ENCODE results near the gene BTBD1. TPM values are rescaled to one million over a fixed set of nuclear protein-coding genes. Genes with fewer than 3 reads are reported as not detected.

The BTBD1 gene
- polyA plus RNA-seq, 1 experiment: 113 TPM

DNA sequence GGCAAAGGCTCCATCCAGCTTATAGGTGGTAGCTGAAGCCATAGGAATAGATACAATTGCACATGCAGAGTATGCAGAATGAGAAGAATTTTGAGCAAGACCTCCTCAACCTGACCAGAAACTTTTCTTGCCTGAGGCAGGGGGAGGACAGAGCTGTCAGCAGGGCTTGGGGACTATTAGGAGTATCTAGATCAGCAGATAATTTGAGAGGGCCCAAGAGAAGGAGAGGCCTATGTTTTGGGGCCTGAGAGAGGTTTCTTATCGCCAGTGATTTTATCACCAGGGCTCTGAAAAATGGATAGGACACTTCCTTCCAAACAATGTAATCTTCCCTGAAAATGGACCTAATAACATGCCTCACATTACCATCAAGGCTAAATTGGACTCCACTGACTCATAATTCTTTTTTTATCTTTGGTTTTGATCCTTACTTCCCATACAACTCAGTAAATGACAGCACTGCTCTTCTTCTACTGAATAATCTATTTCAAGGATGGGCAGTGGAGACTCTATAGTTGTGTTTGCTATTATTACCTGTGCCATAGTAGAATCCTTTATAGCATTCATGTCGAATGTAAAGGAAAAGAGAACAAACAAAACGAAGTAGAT lies 96.9 kb downstream of the BTBD1 start:
- ChIA-PET POLR2A (no interaction called here), CTCF (no interaction called here)
- Histone ChIP-seq H3K27ac (ENCODE audit: low read depth, low read length) (no peak overlapping the region), H3K4me3 (ENCODE audit: low read depth, low read length) (no peak overlapping the region), H3K27me3 (ENCODE audit: control insufficient read depth, insufficient read depth, low read length) (no peaks in the 10 kb centered on the region), H3K9me3 (ENCODE audit: control insufficient read depth, insufficient read depth, low read length) (no peaks in the 10 kb centered on the region)
- TF ChIP-seq, protein P1, sequence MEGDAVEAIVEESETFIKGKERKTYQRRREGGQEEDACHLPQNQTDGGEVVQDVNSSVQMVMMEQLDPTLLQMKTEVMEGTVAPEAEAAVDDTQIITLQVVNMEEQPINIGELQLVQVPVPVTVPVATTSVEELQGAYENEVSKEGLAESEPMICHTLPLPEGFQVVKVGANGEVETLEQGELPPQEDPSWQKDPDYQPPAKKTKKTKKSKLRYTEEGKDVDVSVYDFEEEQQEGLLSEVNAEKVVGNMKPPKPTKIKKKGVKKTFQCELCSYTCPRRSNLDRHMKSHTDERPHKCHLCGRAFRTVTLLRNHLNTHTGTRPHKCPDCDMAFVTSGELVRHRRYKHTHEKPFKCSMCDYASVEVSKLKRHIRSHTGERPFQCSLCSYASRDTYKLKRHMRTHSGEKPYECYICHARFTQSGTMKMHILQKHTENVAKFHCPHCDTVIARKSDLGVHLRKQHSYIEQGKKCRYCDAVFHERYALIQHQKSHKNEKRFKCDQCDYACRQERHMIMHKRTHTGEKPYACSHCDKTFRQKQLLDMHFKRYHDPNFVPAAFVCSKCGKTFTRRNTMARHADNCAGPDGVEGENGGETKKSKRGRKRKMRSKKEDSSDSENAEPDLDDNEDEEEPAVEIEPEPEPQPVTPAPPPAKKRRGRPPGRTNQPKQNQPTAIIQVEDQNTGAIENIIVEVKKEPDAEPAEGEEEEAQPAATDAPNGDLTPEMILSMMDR (IDR thresholded peaks at IDR 0.05; ENCODE audit: low read depth, low read length): no peak
- no peak for DNase-seq (ENCODE audit: low read depth, low spot score)

DNA sequence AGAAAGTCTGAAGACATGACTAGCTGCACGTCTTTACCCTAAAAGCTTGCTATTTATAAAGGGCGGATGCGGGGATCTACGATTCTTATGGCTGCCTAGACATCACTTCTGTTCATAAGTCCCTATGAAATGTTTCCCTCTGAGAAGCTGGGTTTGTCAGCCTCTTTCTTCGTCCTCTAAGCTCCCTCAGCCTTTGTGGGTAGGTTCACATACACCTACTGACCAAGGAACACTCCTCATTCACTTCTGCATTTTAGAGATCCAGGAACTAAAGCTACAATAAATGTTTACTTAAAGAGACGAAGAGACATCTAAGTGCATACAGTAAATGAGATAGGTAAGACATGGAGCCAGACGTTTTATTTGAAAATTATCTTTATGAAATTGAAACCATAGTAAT lies 97.7 kb downstream of the BTBD1 start:
- CTCF ChIA-PET: no interaction called here
- DNase-seq (ENCODE audit: low read depth, low spot score): no peak
- Histone ChIP-seq H3K27ac (ENCODE audit: low read depth, low read length) (no peak overlapping the region), H3K4me3 (ENCODE audit: low read depth, low read length) (no peak overlapping the region), H3K27me3 (ENCODE audit: control insufficient read depth, insufficient read depth, low read length) (no peaks in the 10 kb centered on the region), H3K9me3 (ENCODE audit: control insufficient read depth, insufficient read depth, low read length) (no peaks in the 10 kb centered on the region)
- TF ChIP-seq, protein P1 (IDR thresholded peaks at IDR 0.05; ENCODE audit: low read depth, low read length): no peak
- POLR2A ChIA-PET: no interaction called here

DNA sequence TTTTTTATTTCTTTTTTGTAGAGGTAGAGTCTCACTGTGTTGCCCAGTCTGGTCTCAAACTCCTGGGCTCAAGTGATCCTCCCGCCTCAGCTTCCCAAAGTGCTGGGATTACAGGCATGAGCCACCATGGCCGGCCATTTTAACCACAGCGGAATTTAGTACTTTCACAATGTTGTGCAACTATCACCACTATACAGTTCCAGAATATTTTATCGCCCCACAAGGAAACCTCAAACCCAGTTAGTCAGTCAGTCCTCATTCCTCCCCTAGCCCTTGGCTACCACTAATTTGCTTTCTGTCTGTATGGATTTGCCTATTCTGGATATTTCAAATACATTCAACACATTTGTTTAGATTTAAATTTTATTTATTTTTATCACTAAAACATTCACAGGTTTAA lies 99.0 kb downstream of the BTBD1 start:
- TF ChIP-seq, protein P1 (IDR thresholded peaks at IDR 0.05; ENCODE audit: low read depth, low read length): no peak
- CTCF ChIA-PET: no interaction called here
- DNase-seq (ENCODE audit: low read depth, low spot score): no peak

DNA sequence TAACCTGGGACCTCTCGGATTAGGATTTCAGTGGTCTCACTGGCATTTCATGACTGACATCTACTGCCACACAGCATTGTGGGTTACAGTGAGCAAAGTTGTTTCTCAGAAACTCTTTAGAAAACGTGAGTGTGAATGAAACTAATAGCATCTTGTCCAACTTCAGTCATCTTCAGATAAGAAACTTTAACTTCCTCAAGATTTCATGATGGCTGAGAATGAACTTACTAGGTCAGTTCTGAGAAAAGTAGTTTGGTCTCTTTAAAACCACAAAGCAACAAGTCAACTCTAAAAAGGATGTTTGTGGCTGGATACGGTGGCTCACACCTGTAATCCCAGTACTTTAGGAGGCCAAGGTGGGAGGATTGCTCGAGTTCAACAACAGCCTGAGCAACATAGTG lies 100.4 kb downstream of the BTBD1 start:
- H3K4me3 ChIP-seq (ENCODE audit: low read depth, low read length): no peak overlapping the region
- no peaks in the 10 kb centered on the region for H3K9me3 ChIP-seq (ENCODE audit: control insufficient read depth, insufficient read depth, low read length)
- H3K27ac ChIP-seq (ENCODE audit: low read depth, low read length): no peak overlapping the region
- no peaks in the 10 kb centered on the region for H3K27me3 ChIP-seq (ENCODE audit: control insufficient read depth, insufficient read depth, low read length)
- ChIA-PET POLR2A (no interaction called here), CTCF (no interaction called here)
- TF ChIP-seq, protein P1 (IDR thresholded peaks at IDR 0.05; ENCODE audit: low read depth, low read length): no peak
- no peak for DNase-seq (ENCODE audit: low read depth, low spot score)

More for the DNA sequence above, 99.0 kb downstream of the BTBD1 start:
- no peaks in the 10 kb centered on the region for H3K9me3 ChIP-seq (ENCODE audit: control insufficient read depth, insufficient read depth, low read length)
- no peak overlapping the region for H3K27ac ChIP-seq (ENCODE audit: low read depth, low read length)
- H3K27me3 ChIP-seq (ENCODE audit: control insufficient read depth, insufficient read depth, low read length): no peaks in the 10 kb centered on the region
- no peak overlapping the region for H3K4me3 ChIP-seq (ENCODE audit: low read depth, low read length)
- POLR2A ChIA-PET: no interaction called here

Small RNA genes lying within 50 kb of the gene (small RNA-seq; reads per million reads assigned to genes)
- not detected for gene MIR4515 (ENCODE audit: insufficient read length, low read depth)

Other genes starting within 250 kb of the BTBD1 start
- 0.61 and 1.1 TPM in 2 replicates for gene HOMER2, start 114.5 kb downstream of the BTBD1 start, polyA plus RNA-seq (2011; rRNA removed)
- gene RAMAC, start 81.0 kb downstream of the BTBD1 start, polyA plus RNA-seq (2011; rRNA removed): 29.4 and 37.4 TPM in 2 replicates
- gene C15orf40, start 55.6 kb downstream of the BTBD1 start, polyA plus RNA-seq (2011; rRNA removed): 16.7 and 17.3 TPM in 2 replicates
- 11.5 and 15.1 TPM in 2 replicates for gene TM6SF1, start 40.4 kb upstream of the BTBD1 start, polyA plus RNA-seq (2011; rRNA removed)
- gene HDGFL3, start 140.6 kb upstream of the BTBD1 start, polyA plus RNA-seq (2011; rRNA removed): 48.4 and 71.6 TPM in 2 replicates
- 2.2 and 2.6 TPM in 2 replicates for gene BNC1, start 217.4 kb upstream of the BTBD1 start, polyA plus RNA-seq (2011; rRNA removed)